ENCODE data around the gene UGT8. TPM values are rescaled to one million over a fixed set of nuclear protein-coding genes. Genes with fewer than 3 reads are reported as not detected.

UGT8 gene
- total RNA-seq, 1 experiment from 2014 or later = 15.7 TPM

- no CpG with 5 or more reads among the region's 17 CpGs for WGBS (ENCODE audit: extremely low coverage, insufficient read length, low lambda C conversion rate)
- peaks cover 24% of the 10 kb centered on the region for H3K27me3 Mint-ChIP-seq (ENCODE audit: low read depth)
- peaks cover 3% of the 10 kb centered on the region; the same call in 1 of the 2 replicates for H3K4me1 ChIP-seq (ENCODE audit: insufficient read depth, low read length)
- no peak overlapping the region for H2AK5ac ChIP-seq (ENCODE audit: insufficient read length, low read length)
- H3K9ac ChIP-seq (ENCODE audit: extremely low read depth, insufficient read length, low read length) = peak overlapping the region; percentile 15
- H2BK12ac ChIP-seq (ENCODE audit: insufficient read length, low read depth, low read length) = no peak overlapping the region
- H3K4me2 ChIP-seq (ENCODE audit: insufficient read depth, insufficient read length, low read length) = peak overlapping the region; percentile 98
- peaks cover under 1% of the 10 kb centered on the region; the same call in 1 of the 2 replicates for H3K79me2 ChIP-seq (ENCODE audit: insufficient read depth, low read length)
- no peaks in the 10 kb centered on the region for H3K27me3 ChIP-seq (ENCODE audit: insufficient read depth, low read length)
- H4K91ac ChIP-seq (ENCODE audit: insufficient read length, low read depth, low read length) = no peak overlapping the region
- no peak for TF ChIP-seq CTCF (conservative IDR thresholded peaks at IDR 0.05)
- H2BK120ac ChIP-seq (ENCODE audit: low read depth, low read length, poor library complexity, severe bottlenecking) = no peak overlapping the region
- no peak overlapping the region for H3K18ac ChIP-seq (ENCODE audit: insufficient read length, low read depth, low read length)
- H2BK15ac ChIP-seq (ENCODE audit: low read depth, low read length) = no peak overlapping the region
- peaks cover 17 to 18% of the 10 kb centered on the region in 2 experiments for H3K4me1 Mint-ChIP-seq
- H2AFZ ChIP-seq (ENCODE audit: low read length) = peak overlapping the region; percentile 58
- H4K5ac ChIP-seq (ENCODE audit: insufficient read length, low read depth, low read length) = no peak overlapping the region
- peaks cover 19% of the 10 kb centered on the region for H3K9me3 ChIP-seq (ENCODE audit: control insufficient read depth, low read depth, low read length)
- H3K23me2 ChIP-seq (ENCODE audit: insufficient read length, low read depth, low read length, poor library complexity, severe bottlenecking) = peaks cover 20% of the 10 kb centered on the region
- no peak overlapping the region for H2BK5ac ChIP-seq (ENCODE audit: insufficient read length, low read length)
- H4K8ac ChIP-seq (replicated peaks; ENCODE audit: insufficient read length, low read depth, low read length) = no peak overlapping the region
- 0 out of 7 replicates have a peak overlapping the region, but pooled peaks of 1 of the 3 experiments have one; percentile 49 for H3K27ac Mint-ChIP-seq
- H3K27ac ChIP-seq (ENCODE audit: insufficient read length, low read depth, low read length) = no peak overlapping the region
- H3K4me3 Mint-ChIP-seq = peak overlapping the region; percentile 86 to 87
- no peak overlapping the region for H3K23ac ChIP-seq (ENCODE audit: insufficient read length, low read depth, low read length)
- H3K14ac ChIP-seq (ENCODE audit: insufficient read depth, low read length) = no peak overlapping the region
- peaks cover 19 to 20% of the 10 kb centered on the region in 2 experiments for H3K9me3 Mint-ChIP-seq
- H3K36me3 Mint-ChIP-seq (ENCODE audit: insufficient read depth in 1 of 3, low read depth in 3 of 3) = peaks cover 16 to 23% (median 23%) of the 10 kb centered on the region in 3 experiments
- no peaks in the 10 kb centered on the region for H4K20me1 ChIP-seq (ENCODE audit: control insufficient read depth, insufficient read depth, insufficient read length)
- DNase-seq = no peak
- no peak overlapping the region for H3K4ac ChIP-seq (ENCODE audit: low read depth, low read length)
- no peak overlapping the region for H3K56ac ChIP-seq (ENCODE audit: insufficient read length, low read depth, low read length)
- H3K79me1 ChIP-seq (ENCODE audit: insufficient read depth, low read depth, low read length, poor library complexity, severe bottlenecking) = no peaks in the 10 kb centered on the region
- no peak overlapping the region for H3T11ph ChIP-seq (ENCODE audit: low read length)
- H2BK20ac ChIP-seq (ENCODE audit: low read depth, low read length, poor library complexity, severe bottlenecking) = no peak overlapping the region
Measured at GRCh38 chr4:114597410-114598115, 1.0 kb upstream of the UGT8 start.

Data from H9 (cell line).